NB4 (cell line): ENCODE data around the gene DEXI.

ENCODE experiments used
- DNase-seq: peaks from one replicate; pipeline ENCODE4 v3.0.0; 2010; ENCODE audit warnings: low read depth
- H3K4me3 ChIP-seq: one replicate; pipeline ENCODE4 v1.5.1; 2011; ENCODE audit warnings: mild to moderate bottlenecking, low read depth, low read length, moderate library complexity
- MAX ChIP-seq: IDR thresholded peaks from 2 replicates; pipeline ENCODE4 v1.6.1; 2011; ENCODE audit warnings: low read depth, low read length
- MYC ChIP-seq: IDR thresholded peaks from 2 replicates; pipeline ENCODE4 v1.6.1; 2011; ENCODE audit warnings: low read depth, low read length
- POLR2A ChIP-seq: IDR thresholded peaks from 2 replicates; pipeline ENCODE4 v1.6.1; 2011; ENCODE audit warnings: mild to moderate bottlenecking; ENCODE audit not compliant: insufficient read length; ENCODE audit errors: extremely low read depth
- TF ChIP-seq, protein P1 (sequence below): IDR thresholded peaks from one replicate; pipeline ENCODE4 v1.5.1; 2012; ENCODE audit warnings: low read depth, low read length

Gene DEXI

DNA sequence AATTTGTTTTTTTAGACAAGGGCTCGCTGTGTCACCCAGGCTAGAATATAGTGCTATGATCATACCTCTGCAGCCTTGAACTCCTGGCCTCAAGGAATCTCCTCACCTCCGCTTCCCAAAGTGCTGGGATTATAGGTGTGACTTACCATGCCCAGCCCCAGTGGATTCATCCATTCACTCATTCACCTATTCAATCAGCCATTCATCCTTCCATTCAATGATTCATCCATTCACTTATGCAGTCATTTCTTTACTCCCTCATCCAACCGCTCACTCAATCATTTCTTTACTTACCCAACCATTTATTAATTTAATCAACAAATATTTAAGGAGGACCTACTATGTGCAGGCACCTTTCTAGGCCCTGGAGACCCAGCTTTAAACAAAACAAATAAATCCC is 25.7 kb downstream of the DEXI start:
- no peak for DNase-seq
- TF ChIP-seq MAX, result no peak
- TF ChIP-seq MYC, result no peak
- TF ChIP-seq, protein P1, sequence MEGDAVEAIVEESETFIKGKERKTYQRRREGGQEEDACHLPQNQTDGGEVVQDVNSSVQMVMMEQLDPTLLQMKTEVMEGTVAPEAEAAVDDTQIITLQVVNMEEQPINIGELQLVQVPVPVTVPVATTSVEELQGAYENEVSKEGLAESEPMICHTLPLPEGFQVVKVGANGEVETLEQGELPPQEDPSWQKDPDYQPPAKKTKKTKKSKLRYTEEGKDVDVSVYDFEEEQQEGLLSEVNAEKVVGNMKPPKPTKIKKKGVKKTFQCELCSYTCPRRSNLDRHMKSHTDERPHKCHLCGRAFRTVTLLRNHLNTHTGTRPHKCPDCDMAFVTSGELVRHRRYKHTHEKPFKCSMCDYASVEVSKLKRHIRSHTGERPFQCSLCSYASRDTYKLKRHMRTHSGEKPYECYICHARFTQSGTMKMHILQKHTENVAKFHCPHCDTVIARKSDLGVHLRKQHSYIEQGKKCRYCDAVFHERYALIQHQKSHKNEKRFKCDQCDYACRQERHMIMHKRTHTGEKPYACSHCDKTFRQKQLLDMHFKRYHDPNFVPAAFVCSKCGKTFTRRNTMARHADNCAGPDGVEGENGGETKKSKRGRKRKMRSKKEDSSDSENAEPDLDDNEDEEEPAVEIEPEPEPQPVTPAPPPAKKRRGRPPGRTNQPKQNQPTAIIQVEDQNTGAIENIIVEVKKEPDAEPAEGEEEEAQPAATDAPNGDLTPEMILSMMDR, result no peak
- TF ChIP-seq POLR2A, result no peak
- no peak overlapping the region for H3K4me3 ChIP-seq

DNA sequence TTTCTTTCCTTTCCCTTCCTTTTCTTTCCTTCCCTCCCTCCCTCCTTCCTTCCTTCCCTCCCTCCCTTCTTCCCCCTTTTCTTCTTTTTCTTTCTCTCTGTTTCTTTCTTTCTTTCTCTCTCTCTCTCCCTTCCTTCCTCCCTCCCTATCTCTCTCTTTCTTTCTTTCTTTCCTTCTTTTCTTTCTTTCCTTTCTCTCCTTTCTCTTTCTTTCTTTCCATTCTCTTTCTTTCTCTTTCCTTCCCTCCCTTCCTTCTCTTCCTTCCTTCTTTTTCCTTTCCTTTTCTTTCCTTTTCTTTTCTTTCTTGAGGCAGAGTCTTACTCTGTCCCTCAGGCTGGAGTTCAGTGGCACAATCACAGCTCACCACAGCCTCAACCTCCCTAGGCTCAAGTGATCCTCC is 31.0 kb downstream of the DEXI start:
- no peak for DNase-seq
- H3K4me3 ChIP-seq, result no peak overlapping the region
- TF ChIP-seq, protein P1, result no peak
- no peak for TF ChIP-seq POLR2A
- no peak for TF ChIP-seq MYC
- no peak for TF ChIP-seq MAX

DNA sequence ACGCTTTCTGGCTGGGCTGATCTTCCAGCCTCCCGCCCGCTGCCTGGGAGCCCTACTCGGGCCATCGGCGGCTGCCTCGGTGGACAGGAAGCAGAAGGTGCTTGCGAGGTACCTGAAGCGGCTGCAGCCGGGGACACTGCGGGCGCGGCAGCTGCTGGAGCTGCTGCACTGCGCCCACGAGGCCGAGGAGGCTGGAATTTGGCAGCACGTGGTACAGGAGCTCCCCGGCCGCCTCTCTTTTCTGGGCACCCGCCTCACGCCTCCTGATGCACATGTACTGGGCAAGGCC is 34.6 kb downstream of the DEXI start:
- H3K4me3 ChIP-seq, result no peak overlapping the region
- no peak for DNase-seq
- TF ChIP-seq POLR2A (no peak), MYC (no peak), MAX (no peak)
- TF ChIP-seq, protein P1, result no peak

DNA sequence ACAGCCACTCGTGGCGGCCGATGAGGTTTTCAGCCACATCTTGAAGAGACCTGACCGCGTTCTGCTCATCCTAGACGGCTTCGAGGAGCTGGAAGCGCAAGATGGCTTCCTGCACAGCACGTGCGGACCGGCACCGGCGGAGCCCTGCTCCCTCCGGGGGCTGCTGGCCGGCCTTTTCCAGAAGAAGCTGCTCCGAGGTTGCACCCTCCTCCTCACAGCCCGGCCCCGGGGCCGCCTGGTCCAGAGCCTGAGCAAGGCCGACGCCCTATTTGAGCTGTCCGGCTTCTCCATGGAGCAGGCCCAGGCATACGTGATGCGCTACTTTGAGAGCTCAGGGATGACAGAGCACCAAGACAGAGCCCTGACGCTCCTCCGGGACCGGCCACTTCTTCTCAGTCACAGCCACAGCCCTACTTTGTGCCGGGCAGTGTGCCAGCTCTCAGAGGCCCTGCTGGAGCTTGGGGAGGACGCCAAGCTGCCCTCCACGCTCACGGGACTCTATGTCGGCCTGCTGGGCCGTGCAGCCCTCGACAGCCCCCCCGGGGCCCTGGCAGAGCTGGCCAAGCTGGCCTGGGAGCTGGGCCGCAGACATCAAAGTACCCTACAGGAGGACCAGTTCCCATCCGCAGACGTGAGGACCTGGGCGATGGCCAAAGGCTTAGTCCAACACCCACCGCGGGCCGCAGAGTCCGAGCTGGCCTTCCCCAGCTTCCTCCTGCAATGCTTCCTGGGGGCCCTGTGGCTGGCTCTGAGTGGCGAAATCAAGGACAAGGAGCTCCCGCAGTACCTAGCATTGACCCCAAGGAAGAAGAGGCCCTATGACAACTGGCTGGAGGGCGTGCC is 35.1 kb downstream of the DEXI start:
- DNase-seq, result no peak
- TF ChIP-seq MYC (no peak), MAX (no peak), POLR2A (no peak)
- TF ChIP-seq, protein P1, result no peak

GRCh38 chr16:10906482-10906881 is 35.8 kb downstream of the DEXI start:
- TF ChIP-seq MYC, result no peak
- TF ChIP-seq MAX, result no peak
- TF ChIP-seq, protein P1, result no peak
- no peak for TF ChIP-seq POLR2A
- no peak for DNase-seq

More for the DNA sequence above, 35.1 kb downstream of the DEXI start:
- no peak overlapping the region for H3K4me3 ChIP-seq

More at GRCh38 chr16:10906482-10906881, 35.8 kb downstream of the DEXI start:
- H3K4me3 ChIP-seq, result no peak overlapping the region
